HG03039 (cell line): ENCODE results near the gene BPIFB1.

Source experiments
- ATAC-seq: cut with Tn5 transposase; IDR thresholded peaks from one replicate; pipeline ENCODE4 v1.9.1; 2021; ENCODE audit warnings: mild to moderate bottlenecking, moderate library complexity; ENCODE audit not compliant: unreplicated experiment

The BPIFB1 gene, protein sequence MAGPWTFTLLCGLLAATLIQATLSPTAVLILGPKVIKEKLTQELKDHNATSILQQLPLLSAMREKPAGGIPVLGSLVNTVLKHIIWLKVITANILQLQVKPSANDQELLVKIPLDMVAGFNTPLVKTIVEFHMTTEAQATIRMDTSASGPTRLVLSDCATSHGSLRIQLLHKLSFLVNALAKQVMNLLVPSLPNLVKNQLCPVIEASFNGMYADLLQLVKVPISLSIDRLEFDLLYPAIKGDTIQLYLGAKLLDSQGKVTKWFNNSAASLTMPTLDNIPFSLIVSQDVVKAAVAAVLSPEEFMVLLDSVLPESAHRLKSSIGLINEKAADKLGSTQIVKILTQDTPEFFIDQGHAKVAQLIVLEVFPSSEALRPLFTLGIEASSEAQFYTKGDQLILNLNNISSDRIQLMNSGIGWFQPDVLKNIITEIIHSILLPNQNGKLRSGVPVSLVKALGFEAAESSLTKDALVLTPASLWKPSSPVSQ

GRCh38 chr20:33282991-33283555, at the start of gene BPIFB1:
Gene BPIFB1, plus strand, starts transcription at chr20:33283214. Its CDS starts 2,860 bp downstream, at chr20:33286074.
- no peak for ATAC-seq

GRCh38 chr20:33234050-33234449, 49.0 kb upstream of the BPIFB1 start:
- ATAC-seq: no peak

DNA sequence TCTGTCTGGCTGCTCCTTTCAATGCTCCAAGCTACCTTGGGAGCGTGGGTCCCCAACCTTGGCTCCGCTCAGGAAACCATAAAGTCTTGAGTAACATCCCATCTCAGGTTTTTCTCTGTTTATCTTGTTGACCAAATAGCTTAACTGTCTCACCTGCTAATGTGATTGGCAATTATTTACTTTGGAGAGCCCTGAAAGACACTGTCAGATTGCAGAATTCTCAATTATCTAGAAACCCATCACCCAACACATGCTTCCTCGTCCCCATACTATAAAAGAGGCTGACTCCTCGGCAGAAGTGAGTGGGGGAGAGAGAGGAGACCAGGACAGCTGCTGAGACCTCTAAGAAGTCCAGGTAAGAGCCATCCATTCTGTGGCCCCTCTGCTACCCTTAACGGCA, 47.3 kb upstream of the BPIFB1 start, which contains the start of gene BPIFA1:
Gene BPIFA1 (plus strand): TSS at position 301 of the 400 bp plus-strand sequence. CDS start 1,716 bp downstream, outside the sequence.
- no peak for ATAC-seq

GRCh38 chr20:33236351-33236750, 46.7 kb upstream of the BPIFB1 start:
- no peak for ATAC-seq

DNA sequence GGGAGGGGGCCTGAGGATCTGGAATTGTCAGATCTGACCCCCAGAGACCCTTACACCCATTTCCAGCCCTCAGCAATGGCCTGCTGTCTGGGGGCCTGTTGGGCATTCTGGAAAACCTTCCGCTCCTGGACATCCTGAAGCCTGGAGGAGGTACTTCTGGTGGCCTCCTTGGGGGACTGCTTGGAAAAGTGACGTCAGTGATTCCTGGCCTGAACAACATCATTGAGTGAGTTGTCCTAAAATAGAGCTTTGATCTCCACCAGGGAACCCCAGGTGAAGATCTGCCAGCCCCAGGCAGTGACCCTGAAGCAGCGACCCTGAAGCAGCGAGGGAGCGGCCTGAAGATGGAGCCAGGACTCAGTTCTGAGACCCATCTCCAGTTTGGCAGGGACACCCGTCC, 45.0 kb upstream of the BPIFB1 start:
- ATAC-seq: no peak

DNA sequence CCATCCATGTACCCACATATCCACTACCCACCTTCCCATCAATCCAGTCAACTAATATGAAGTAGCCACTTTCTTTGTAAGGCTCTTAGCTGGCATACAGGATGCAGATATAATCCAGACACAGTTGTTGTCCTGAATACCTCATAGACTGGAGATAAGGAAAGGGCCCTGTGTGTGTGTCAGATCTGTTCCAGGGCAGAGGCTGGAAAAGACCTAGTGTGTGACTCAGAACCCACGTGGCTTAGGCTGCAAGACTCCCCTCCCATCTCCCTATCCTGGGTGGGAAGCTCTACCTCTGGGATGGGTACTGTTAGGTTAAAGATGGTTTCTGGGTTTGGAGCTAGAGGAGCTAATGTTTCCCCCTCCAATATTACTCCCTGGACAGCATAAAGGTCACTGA, 43.6 kb upstream of the BPIFB1 start:
- ATAC-seq: no peak

DNA sequence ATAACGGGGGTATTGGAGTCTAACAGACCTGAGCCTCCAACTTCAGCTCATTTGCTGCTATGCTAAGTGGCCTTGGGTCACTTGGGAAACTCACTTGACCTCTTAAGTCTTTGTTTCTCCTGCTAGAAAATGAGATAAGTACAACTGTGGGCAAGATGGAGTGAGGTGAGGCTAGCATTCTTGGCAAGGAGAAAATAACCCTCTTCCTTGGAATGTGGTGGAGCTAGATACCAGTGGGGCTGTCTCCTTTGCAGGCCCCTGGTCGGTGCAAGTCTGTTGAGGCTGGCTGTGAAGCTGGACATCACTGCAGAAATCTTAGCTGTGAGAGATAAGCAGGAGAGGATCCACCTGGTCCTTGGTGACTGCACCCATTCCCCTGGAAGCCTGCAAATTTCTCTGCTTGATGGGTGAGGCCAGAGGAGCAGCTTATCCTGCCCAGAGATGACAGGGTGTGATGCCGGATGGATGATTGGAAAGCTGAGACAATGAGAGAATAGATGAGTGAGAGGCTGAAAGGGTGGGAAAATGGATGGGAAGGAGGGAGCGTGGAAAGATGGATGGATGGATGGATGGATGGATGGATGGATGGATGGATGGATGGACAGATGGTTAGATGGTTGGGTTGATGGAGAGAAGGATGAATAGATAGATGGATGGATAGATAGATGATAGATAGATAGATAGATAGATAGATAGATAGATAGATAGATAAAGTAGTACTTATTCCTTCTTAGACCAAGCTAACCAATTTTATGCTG, 42.9 kb upstream of the BPIFB1 start:
- no peak for ATAC-seq

GRCh38 chr20:33240923-33241322, 42.1 kb upstream of the BPIFB1 start:
- ATAC-seq: no peak

DNA sequence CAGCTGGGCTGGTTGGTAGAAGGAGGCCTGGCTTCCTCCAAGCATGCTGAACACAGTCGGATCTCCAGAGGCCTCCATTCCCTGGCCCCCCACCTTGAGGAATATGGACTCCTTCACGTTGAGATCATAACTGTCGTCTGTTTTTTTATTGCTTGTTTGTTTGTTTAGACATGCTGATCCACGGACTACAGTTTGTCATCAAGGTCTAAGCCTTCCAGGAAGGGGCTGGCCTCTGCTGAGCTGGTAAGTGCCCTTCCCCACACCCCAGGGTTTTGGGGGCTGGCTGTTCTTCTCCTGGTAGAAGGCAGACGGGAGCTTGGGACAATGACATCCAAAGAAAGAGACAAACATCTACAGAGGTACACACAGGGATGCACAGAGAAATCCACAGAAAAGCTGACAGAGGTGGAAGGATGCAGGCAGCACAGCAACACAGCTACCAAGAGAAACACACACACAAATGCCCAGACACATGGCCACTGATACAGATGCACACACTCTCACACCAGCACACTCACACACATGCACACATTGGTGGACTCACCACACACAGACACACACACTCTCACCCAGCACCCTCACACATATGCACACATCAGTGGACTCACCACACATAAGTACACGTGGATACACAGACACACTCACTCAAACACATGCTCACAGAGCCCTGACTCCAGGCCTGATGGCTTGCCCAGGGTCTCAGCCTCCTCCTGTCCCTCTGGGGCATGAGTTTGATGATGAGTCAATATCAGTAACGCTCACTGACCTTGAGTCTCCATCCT, 40.5 kb upstream of the BPIFB1 start:
- ATAC-seq: no peak

DNA sequence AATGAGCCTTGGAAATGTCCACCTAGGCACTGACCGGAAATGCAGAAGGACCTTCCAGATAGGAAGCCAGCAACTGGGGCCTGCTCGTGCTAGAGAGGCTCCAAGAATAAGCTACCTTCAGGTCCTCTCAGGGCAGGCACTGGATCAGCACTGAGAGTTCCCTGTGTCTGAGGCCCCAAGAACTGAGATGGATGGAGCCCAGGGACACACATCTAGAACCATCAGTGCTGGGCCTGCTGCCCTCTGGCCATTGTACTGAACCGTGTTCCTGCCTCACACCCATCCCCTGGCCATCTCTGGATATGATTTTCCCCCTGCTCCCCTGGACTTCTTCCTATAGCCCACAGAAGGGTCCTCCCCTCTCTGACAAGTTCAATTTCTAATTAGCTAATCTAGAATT, 36.9 kb upstream of the BPIFB1 start:
- ATAC-seq: no peak

DNA sequence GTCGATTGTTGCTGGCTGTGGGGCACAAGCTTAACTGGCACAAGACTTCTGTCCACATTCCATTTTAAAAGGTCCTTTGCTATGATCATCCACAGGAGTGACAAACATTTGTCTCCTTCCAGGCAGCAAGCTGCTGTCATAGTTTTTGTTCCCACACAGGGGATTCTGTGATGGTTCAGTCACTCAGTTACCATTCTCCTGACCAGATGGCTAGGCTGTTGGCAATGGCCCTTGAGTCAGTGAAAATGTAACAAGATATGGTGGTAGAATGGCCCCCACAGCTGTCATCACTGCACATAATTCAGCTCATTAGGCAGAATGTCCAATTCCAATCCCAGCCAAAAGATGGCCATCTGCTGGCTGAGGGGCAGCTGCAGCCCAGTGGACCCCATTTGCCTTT, 33.6 kb upstream of the BPIFB1 start:
- ATAC-seq: no peak

GRCh38 chr20:33250666-33251065, 32.3 kb upstream of the BPIFB1 start:
- ATAC-seq: no peak

- ATAC-seq: no peak
These were observed 31.5 kb upstream of the BPIFB1 start for GRCh38 chr20:33251496-33251895.

DNA sequence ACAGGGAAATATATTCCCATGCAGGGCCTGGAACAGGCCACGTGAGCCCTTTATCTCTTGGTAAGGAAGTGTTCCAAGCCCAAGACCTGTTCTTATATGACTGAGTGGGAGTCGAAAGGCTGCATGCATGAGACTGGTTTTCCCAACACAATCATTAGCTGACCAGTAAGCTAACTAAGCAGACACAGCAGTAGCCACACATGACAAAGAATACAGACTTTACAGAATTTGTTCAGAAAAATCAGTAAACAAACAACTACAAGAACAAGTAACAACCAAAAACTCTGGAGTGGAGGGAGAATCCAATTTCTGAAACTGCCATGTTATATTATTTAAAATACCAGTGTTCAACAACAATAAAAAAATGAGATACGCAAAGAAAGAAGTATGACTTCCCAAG, 30.6 kb upstream of the BPIFB1 start:
- ATAC-seq: no peak

GRCh38 chr20:33255005-33255404, 28.0 kb upstream of the BPIFB1 start:
- no peak for ATAC-seq

DNA sequence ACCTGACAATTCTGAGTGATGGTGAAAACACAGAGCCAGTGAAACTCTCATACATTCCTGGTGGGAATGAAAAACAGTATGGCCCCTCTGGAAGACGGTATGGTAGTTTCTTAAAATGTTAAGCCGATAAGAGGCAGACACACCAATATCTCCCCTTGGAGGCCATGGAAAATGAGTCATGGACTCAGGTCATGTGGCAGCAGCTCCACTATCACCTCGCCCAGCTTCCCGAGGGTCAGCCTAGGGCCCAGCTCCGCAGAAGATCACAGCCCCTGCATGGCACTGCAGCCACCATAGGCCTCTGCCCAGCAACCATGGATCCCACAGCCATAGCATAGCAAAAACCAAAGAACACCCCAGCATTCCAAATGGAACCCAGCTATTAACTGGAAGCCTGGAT, 25.8 kb upstream of the BPIFB1 start:
- ATAC-seq: no peak

- ATAC-seq: no peak
These were observed 23.6 kb upstream of the BPIFB1 start for GRCh38 chr20:33259371-33259770.

DNA sequence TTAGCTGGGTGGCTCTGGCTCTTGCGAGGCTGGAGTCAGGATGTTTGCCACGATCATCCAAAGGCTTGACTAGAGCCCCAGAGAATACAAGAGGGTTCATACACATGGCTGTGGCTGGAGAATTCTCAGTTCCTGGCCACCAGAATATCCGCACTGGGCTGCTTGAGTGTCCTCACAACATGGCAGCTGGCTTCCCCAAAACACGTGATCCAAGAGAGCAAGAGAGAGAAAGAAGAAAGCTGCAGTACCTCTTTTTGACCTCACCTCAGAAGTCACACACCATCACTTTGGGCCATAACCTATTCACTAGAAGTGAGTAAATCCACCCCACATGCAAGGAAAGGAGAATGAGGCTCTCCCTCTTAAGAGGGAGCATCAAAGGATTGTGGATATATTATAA, 21.5 kb upstream of the BPIFB1 start:
- no peak for ATAC-seq

DNA sequence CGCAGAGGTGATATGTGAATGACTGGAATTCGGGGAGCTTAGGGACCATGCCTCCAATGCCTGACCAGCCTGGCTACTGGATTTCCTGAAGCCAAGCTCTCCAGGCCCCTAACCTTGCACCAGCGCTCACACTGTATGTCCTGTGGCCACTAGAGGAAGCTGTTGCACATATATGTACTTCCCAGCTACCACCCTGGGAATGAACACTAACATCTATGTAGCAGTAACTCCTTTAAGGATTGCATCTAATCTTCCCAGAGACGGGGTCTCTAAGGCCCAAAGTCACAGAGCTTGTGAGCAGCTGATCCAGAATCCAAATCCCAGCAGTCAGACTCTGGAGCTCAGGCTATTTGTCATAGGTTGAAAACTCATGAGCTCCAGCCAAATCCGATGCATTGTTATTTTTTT, 20.4 kb upstream of the BPIFB1 start:
- ATAC-seq: no peak

DNA sequence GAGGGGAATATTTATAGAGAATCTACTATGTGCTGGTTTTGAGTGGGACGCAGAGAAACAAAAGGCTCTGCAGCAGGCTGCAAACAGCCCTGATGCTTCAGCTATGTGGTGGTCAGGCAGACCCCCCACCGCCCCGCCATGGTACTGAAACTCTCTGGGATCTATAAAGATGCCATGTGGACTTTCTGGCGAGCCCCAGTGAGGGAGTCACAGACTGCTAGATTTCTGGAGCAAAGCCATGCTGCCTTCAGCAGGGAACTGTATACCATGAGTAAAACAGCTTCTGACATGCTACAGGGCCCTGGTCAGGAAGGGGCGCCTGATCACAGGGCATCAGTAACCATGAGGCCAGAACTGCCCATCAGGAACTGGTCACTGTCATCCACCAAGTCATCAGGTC, 19.2 kb upstream of the BPIFB1 start:
- ATAC-seq: no peak

DNA sequence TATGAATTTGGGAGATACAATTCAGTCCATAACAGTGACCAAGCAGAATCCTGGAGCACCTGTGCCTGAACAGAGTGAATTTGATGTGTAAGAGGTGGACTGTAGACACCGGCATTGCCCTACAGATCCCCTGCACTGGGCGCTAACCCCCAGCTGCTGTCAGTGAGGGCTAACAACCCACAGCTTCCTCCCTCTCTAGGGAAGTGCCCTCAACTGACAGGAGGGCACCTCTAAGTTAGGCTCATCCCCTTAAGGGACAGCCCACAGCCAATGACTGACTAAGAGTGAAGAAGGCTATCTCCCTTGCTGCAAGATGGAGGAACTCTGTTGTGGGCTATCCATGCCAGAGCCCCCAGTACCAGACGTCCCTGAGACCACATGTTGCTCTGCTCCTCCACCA, 15.3 kb upstream of the BPIFB1 start:
- no peak for ATAC-seq
